Hepatocyte (in vitro differentiated cells): Measurements from ENCODE around the gene ISL1. TPM values are rescaled to one million over a fixed set of nuclear protein-coding genes. Genes with fewer than 3 reads are reported as not detected.

Source experiments
- DNase-seq: peaks from one replicate; pipeline ENCODE4 v3.0.0-alpha.2; 2016; ENCODE audit warnings: low spot score
- H2AFZ ChIP-seq: fragments of 200-600 bp; sonication (generic); 2 replicates; pipeline ENCODE4 v1.6.0; 2016; ENCODE audit warnings: antibody characterized with exemption, mild to moderate bottlenecking
- H3K27ac ChIP-seq: fragments of 200-600 bp; sonication (generic); 2 replicates; pipeline ENCODE4 v1.5.1; 2016; ENCODE audit warnings: mild to moderate bottlenecking
- H3K27me3 ChIP-seq: fragments of 200-600 bp; sonication (generic); 2 replicates; pipeline ENCODE4 v1.6.1; 2016
- H3K36me3 ChIP-seq: fragments of 200-600 bp; sonication (generic); replicated peaks from 2 replicates; pipeline ENCODE4 v1.5.1; 2016; ENCODE audit warnings: low read depth; ENCODE audit not compliant: insufficient read depth
- H3K4me1 ChIP-seq: fragments of 200-600 bp; sonication (generic); 2 replicates; pipeline ENCODE4 v1.5.1; 2016; ENCODE audit warnings: mild to moderate bottlenecking, moderate library complexity; ENCODE audit not compliant: insufficient read depth
- H3K4me2 ChIP-seq: fragments of 200-600 bp; sonication (generic); 2 replicates; pipeline ENCODE4 v1.6.0; 2016
- H3K4me3 ChIP-seq: fragments of 200-600 bp; sonication (generic); 2 replicates; pipeline ENCODE4 v1.5.1; 2016; ENCODE audit warnings: mild to moderate bottlenecking
- H3K79me2 ChIP-seq: fragments of 200-600 bp; sonication (generic); 2 replicates; pipeline ENCODE4 v1.6.0; 2017; ENCODE audit warnings: mild to moderate bottlenecking
- H3K9me2 ChIP-seq: fragments of 200-600 bp; sonication (generic); replicated peaks from 2 replicates; pipeline ENCODE4 v1.6.0; 2017; ENCODE audit warnings: mild to moderate bottlenecking; ENCODE audit not compliant: insufficient read depth
- H3K9me3 ChIP-seq: fragments of 200-600 bp; sonication (generic); 2 replicates; pipeline ENCODE4 v1.5.1; 2016; ENCODE audit warnings: low read depth, mild to moderate bottlenecking
- H4K20me1 ChIP-seq: fragments of 200-600 bp; sonication (generic); 2 replicates; pipeline ENCODE4 v1.6.0; 2016; ENCODE audit warnings: mild to moderate bottlenecking; ENCODE audit not compliant: insufficient read depth, poor library complexity, severe bottlenecking
- CTCF ChIP-seq: fragments of 200-600 bp; sonication (generic); IDR thresholded peaks from 2 replicates; pipeline ENCODE4 v1.5.1; 2016; ENCODE audit warnings: antibody characterized with exemption, mild to moderate bottlenecking; ENCODE audit not compliant: poor library complexity
- EZH2 ChIP-seq: fragments of 200-600 bp; sonication (generic); IDR thresholded peaks from 2 replicates; pipeline ENCODE4 v1.6.1; 2016; ENCODE audit warnings: antibody characterized with exemption, mild to moderate bottlenecking, borderline replicate concordance
- EZH2phosphoT487 ChIP-seq: fragments of 200-600 bp; sonication (generic); IDR thresholded peaks from one replicate; pipeline ENCODE4 v1.6.1; 2018; ENCODE audit warnings: antibody characterized with exemption, mild to moderate bottlenecking, low read depth, moderate library complexity; ENCODE audit not compliant: unreplicated experiment, severe bottlenecking
- WGBS: methylation state at CpG from one replicate; pipeline ENCODE4 v1.1.6; 2016; ENCODE audit warnings: low lambda C conversion rate; ENCODE audit errors: missing lambda C conversion rate; 5-methylcytosine and 5-hydroxymethylcytosine counted together
- polyA plus RNA-seq: library from polyadenylated mRNA; unstranded; fragments of >200 nt; fragmentation: Nextera tagmentation; extraction: Ambion mirVana; gene quantifications from 2 replicates; pipeline ENCODE4 v1.2.1, GENCODE V29; 2016
- total RNA-seq: library from RNA; depleted of rRNA; stranded (reverse); fragments of >200 nt; gene quantifications from 2 replicates; pipeline ENCODE4 v1.2.3, GENCODE V29; 2014

The ISL1 gene
- total and polyA plus RNA-seq, 2 experiments from 2014 or later: 22.0 to 29.1 TPM

- peak overlapping the region; percentile 25 for H3K4me3 ChIP-seq
These were observed 15.8 kb downstream of the ISL1 start for GRCh38 chr5:51398875-51399642.

GRCh38 chr5:51399643-51400006 lies 16.4 kb downstream of the ISL1 start:
- Histone ChIP-seq H3K36me3 (no peaks in the 10 kb centered on the region), H3K9me2 (no peaks in the 10 kb centered on the region), H3K79me2 (peaks cover 35% of the 10 kb centered on the region), H3K4me1 (peaks cover 5% of the 10 kb centered on the region), H3K27me3 (peaks cover 45% of the 10 kb centered on the region), H3K9me3 (no peaks in the 10 kb centered on the region), H3K27ac (peak overlapping the region; percentile 91), H3K4me3 (no peak overlapping the region), H2AFZ (no peak overlapping the region), H4K20me1 (no peaks in the 10 kb centered on the region), H3K4me2 (peak overlapping the region; percentile 91)
- WGBS: 7% methylated on average over 10 of the region's 10 CpGs
- DNase-seq: no peak
- TF ChIP-seq CTCF (no peak), EZH2 (no peak), EZH2phosphoT487 (no peak)

More at GRCh38 chr5:51398875-51399642, 15.8 kb downstream of the ISL1 start:
- DNase-seq: no peak
- Histone ChIP-seq H3K27ac (peak overlapping the region; percentile 91), H3K9me2 (no peaks in the 10 kb centered on the region), H3K4me2 (peak overlapping the region; percentile 91), H3K79me2 (peaks cover 40% of the 10 kb centered on the region), H3K4me1 (peaks cover 5% of the 10 kb centered on the region), H2AFZ (peak overlapping the region; percentile 40), H3K27me3 (peaks cover 51% of the 10 kb centered on the region), H3K36me3 (no peaks in the 10 kb centered on the region), H4K20me1 (no peaks in the 10 kb centered on the region), H3K9me3 (no peaks in the 10 kb centered on the region)
- 2% methylated on average over 57 of the region's 57 CpGs for WGBS
- TF ChIP-seq EZH2phosphoT487 (no peak), EZH2 (no peak), CTCF (no peak)

- peaks cover 9% of the 10 kb centered on the region for H3K27me3 ChIP-seq
- no peaks in the 10 kb centered on the region for H3K9me2 ChIP-seq
- DNase-seq: no peak
- TF ChIP-seq EZH2 (no peak), EZH2phosphoT487 (no peak), CTCF (no peak)
- H3K4me1 ChIP-seq: no peaks in the 10 kb centered on the region
- H3K9me3 ChIP-seq: no peaks in the 10 kb centered on the region
- H4K20me1 ChIP-seq: no peaks in the 10 kb centered on the region
- no peak overlapping the region for H3K27ac ChIP-seq
- peaks cover 9% of the 10 kb centered on the region for H3K79me2 ChIP-seq
- no peak overlapping the region for H2AFZ ChIP-seq
- no peak overlapping the region for H3K4me3 ChIP-seq
- H3K36me3 ChIP-seq: no peaks in the 10 kb centered on the region
- WGBS: 76% methylated on average over 1 of the region's 1 CpG
- H3K4me2 ChIP-seq: no peak overlapping the region
These were observed 21.0 kb downstream of the ISL1 start for GRCh38 chr5:51404255-51404654.
